GM19395 (cell line): ENCODE data around the gene ZBTB25.

Experiments
- ATAC-seq: cut with Tn5 transposase; IDR thresholded peaks from one replicate; pipeline ENCODE4 v1.9.1; 2021; ENCODE audit warnings: mild to moderate bottlenecking, moderate library complexity; ENCODE audit not compliant: unreplicated experiment

ZBTB25 gene

DNA sequence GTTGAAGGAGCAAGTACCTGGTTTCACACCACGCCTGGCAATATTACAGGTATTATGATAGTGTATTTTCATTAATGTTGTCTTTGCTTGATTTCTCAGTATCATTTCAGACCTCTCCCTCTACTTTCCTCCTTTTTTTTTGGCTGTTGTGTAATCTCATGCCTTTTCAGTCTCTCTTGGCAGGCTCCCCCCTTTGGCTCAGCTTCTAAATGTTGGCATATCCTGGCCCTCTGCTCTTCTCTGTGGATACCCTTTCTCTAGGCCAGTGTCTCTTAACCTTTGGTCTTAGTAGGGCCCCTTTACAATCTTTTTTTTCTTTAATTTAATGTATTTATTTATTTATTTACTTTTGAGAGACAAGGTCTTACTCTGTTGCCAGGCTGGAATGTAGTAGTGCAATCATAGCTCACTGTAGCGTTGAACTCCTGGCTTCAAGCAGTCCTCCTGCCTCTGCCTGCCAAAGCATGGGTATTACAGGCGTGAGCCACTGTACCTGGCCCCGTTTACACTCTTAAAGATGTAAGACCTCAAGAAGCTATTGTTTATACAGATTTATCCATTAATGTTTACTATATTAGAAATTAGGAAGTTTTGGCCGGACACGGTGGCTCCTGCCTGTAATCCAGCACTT is 102.7 kb downstream of the ZBTB25 start:
- no peak for ATAC-seq
